GM21526 (cell line): ENCODE results near the gene ESPNL.
"Not testable (repeated sequence)": the region's sequence is repeated elsewhere in the genome, so short reads cannot be mapped to it uniquely, and the experiment has no call there.

Source experiments
- ATAC-seq: cut with Tn5 transposase; IDR thresholded peaks from one replicate; pipeline ENCODE4 v1.9.1; 2021; ENCODE audit warnings: moderate library complexity; ENCODE audit not compliant: unreplicated experiment, low FRiP score

The ESPNL gene

DNA sequence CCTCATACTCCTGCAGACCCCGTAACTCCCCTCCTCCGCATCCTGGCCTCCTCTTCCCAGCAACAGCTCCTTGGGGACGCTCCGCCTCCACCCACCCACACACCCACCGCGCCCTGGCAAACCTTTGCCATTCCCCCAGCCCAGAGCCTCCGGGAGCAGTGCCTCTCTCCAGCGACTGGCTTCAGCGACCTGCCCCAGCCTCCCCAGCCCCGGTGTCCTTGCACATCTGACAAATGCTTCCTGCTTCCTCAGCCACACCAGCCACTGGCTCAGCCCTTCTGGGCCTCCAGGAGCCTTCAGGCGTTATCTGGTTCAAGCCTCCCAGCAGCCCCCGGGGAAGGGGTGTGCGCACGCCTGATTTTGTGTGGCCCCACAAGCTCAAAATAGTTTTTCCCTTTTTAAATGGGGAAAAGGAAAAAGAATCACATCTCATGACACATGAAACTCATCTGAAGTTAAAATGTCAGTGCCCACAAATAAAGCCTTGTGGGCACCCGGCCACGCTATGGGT, 14.2 kb downstream of the ESPNL start:
- no peak for ATAC-seq

DNA sequence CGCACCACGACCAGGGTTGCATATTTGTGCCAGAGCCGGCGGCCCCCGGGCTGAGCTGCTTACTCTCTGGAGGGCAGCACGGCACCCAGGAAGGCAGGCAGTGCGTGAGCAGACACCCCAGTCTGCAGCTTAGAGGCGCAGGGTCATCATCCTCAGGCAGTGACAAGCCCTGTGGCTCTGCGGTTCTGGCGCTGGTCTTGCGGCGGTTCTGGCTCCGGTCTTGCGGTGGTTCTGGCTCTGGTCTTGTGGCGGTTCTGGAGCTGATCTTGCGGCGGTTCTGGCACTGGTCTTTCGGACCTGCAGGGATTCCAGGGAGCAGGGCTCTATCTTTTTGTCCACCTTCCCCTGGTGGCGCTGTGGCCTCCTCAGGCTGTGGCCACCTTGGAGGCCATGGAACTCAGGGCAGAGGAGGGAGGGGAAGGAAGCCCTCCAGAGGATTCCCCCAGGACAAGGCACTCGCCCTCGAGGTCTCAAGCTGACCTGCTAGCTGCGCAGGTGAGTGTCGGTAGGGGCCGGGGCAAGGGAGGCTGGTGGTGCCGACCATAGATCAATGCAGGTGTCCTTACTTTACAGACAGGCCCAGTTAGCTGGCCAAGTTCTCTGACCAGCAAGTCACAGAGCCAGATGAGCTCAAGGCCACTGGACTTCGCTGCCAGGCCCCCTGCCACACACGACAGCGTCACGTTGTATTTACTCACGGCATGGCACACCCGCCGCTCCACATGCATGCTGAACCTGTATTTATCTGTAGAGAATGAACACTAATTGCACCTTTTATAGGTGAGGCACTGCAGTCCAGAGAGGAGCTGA, 14.9 kb downstream of the ESPNL start:
- ATAC-seq, result no peak

GRCh38 chr2:238115709-238116108, 15.6 kb downstream of the ESPNL start:
- not testable (repeated sequence) for ATAC-seq

- no peak for ATAC-seq
These were observed 16.4 kb downstream of the ESPNL start for GRCh38 chr2:238116298-238117198.

GRCh38 chr2:238117199-238118154, 17.3 kb downstream of the ESPNL start:
- no peak for ATAC-seq

DNA sequence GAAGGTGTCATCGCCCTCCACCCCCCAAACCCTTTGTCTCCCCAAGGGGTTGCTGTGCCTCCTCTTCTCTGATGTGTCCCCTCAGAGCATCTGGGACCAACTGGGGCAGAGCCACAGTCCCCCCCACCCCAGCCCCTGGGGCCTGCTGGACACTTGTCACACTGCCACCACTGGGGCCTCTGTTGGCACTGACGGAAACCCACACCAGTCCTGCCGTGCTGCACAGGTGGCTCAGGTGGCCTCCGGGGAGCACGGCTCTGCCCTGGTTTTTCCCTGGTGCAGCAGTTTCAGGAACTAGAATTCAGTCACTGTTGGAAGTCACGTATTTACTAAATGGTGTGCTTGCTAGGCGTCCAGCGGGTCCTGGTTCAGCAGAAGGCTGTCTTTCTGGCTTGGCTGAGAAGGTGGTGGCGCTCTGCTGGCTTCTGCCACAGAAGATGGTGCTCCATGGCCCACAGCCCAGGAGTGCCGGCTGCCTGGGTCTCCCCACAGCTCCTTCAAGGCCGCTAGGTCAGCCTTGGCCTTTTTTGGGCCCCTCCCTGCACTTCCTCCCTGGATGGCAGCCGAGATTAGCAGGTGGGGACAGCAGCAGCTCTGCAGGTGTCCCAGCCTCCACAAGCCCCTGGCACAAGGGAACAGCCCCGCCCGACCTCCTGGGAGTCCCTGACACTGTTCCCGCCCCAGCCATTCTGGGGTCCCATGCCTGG, 19.8 kb downstream of the ESPNL start:
- no peak for ATAC-seq

DNA sequence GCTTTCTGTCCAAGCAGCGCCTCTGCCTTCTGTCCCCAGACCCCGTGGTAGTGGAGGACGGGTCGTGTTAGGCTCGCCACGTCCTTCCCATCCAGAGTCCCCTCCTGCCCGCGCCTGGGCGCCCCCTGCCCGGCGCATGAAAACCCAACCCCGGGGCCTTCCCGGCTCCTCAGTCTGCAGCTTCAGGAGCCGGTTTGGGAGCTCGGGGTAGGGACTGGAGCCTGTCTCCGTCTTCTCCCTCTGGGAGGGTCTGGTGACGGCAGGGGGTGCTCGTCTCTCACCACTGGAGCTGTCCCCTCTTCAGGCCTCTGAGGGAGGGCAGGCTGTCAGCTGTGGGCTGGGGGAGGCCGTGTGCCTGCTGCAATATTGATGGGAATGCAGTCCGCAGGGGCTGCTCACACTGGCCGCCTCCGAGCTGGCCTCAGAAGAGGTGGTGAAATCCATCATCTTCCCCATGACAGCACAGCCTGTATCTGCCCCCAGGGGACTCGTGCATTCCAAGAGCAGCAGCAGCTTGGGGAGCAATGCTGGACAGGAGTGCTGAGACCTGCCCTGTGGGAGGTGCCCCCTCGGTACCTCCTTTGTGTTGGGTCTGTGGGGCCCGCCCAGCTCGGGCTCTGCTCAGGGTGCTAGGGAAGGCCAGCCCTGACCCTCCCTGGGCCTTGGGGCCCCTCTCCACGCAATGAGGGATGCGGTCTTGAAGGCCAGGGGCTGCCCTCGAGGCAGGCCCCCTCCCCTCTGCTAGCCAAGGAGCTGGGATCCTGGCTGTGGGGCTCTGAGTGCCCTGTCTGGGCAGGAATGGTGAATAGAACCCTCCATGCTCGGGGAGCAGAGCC, 20.5 kb downstream of the ESPNL start:
- no peak for ATAC-seq

GRCh38 chr2:238121511-238122286, 21.6 kb downstream of the ESPNL start:
- ATAC-seq, result no peak

GRCh38 chr2:238122287-238123217, 22.4 kb downstream of the ESPNL start:
- no peak for ATAC-seq

DNA sequence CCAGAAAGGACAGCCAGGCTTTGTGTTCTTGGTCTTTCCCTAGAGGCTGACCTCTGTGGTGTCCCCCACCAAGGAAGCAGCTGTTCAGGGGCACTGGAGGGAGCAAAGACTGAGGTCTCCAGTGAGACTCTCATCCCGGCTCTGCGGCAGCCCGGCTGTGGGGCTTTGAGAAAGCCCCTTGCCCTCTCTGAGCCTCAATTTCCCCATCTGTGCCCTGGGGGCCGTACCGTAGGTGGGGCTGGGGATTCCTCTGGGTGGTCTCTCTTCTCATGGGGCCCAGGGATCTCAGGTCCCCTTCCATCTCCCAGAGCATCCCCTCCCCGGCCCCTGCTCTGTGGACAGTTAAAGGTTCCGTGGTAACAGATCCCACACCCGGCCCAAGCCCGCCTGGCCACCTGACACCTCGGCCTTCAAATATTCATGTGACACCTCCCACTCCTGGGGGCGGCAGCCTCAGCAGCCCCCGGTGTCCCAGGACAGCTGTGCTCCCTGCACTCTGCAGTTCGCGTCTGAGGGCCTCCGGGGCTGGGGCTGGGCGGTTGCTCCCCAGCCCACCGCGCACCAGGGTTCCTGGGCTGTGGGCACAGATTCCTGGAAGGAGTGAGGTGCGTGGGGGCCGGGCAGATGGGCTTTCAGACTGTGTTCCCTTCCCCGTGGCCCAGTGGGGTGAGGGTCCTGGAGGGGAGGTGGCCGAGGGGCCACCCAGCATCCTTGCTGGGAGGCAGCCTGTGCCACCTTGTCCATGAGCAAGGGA, 23.3 kb downstream of the ESPNL start:
- ATAC-seq, result no peak

DNA sequence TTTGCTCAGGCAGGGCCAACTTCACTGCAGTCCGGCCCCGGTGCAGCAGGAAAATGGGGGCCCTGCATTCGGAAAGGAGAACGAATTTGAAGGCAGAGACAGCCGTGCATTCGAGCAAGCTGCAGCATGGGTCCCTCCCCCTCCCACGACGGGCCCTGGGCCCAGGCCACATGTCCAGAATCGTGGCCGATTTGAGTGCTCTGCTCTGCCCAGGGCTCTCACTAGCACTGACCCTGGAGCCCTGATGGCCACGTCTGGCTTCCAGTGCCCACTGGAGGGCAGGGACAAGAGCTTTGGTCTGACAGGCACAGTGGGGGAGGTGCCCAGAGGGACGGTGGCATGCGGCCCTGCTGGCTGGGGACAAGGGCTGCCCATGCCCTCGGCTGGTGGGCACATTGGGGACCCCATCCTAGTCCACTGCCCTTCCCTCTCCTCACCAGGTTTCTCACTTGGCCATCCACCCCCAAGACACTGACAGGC, 23.9 kb downstream of the ESPNL start:
- no peak for ATAC-seq

DNA sequence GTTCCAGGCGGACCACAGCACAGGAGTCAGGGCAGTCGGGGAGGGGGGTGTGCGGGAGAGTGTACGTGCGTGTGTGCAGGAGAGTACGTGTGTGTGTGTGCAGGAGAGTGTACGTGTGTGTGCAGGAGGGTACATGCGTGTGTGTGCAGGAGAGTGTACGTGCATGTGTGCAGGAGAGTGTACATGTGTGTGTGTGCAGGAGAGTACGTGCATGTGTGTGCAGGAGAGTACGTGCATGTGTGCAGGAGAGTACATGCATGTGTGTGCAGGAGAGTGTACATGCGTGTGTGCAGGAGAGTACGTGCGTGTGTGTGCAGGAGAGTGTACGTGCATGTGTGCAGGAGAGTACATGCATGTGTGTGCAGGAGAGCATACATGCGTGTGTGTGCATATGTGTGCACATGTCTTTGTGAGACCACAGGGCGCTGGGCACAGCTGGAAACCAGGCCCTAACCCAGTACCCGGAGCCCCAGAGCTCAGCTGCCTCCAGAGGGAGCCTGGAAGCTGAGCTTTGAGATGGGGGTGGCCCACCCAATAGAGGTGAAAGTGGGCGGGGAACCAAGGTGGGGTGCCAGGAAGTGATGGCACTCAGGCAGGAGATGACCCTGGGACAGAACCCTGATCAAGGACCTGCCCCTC, 24.5 kb downstream of the ESPNL start:
- no peak for ATAC-seq

DNA sequence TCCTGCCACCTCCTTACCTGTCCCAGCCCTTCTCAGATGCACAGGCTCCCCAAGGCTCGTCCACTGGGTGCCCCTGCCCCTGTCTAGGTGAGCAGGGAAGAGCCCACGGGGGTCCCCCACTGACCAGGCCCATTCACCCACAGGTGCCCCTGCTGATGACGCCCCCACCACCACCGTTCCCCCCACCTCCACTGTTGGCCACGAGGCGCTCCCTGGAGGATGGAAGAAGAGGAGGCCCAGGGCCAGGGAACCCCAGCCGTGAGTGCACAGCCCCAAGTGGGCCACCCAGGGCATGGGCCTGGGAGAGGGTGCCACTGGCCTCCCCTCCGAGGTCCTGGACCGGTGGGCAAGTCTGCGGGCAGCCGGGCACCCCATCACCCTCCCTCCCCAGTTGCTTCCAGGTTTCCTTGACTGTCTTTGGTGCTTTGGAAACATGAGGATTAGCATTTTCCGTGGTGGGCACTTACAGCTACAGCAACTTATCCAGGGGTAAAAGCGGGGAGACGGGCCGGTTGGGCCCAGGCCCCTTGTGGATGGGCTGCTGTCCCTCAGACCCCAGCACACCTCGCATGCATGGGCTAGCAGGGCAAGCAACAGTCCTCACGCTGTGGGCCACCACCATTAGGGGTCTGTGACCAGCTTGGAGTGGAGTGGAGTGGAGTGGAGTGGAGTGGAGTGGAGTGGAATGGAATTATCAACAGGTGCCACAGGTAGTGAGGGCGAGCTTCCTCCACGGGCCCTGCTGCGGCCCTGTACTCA, 25.2 kb downstream of the ESPNL start:
- no peak for ATAC-seq

DNA sequence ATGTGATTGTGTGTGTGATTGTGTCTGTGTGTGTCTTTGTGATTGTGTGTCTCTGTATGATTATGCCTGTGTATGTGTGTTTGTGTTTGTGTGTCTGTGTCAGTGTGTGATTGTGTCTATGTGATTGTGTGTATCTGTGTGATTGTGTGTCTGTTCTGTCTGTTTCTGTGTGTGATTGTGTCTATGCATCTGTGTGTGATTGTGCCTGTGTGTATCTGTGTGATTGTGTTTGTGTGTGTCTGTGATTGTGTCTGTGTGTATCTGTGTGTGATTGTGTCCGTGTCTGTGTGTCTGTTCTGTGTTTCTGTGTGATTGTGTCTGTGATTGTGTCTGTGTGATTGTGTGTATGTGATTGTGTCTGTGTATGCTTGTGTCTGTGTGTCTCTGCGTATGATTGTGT, 26.2 kb downstream of the ESPNL start:
- ATAC-seq, result no peak

- no peak for ATAC-seq
These were observed 26.6 kb downstream of the ESPNL start for GRCh38 chr2:238126775-238127164.
